GM19193 (cell line): Measurements from ENCODE around the gene CHAD.
A peak's percentile ranks its signal among the peaks of the same experiment; 100 is the strongest.

Experiments
- POLR2A ChIP-seq: IDR thresholded peaks from 4 replicates; pipeline ENCODE4 v1.6.1; 2011; ENCODE audit not compliant: insufficient read depth, insufficient read length; ENCODE audit errors: extremely low read depth

CHAD gene

DNA sequence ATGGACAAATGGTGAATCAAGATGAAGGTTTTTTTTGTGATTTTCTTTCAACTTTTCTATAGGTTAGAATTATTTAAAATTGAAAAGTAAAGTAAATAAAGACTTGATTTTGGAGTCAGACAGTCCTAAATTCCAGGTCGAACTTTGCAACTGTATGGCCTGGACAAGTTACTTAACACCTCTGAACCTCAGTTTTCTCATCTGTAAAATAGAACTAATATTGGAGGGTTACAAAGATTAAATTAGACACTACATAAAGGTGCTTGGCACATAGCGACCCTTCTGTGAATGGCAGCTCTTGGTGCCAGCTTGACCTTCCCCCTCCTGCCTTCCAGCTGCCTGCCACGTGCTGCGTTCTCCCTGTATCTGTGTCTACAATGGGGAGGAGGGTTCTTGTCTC lies 13.0 kb upstream of the CHAD start:
- no peak for TF ChIP-seq POLR2A

DNA sequence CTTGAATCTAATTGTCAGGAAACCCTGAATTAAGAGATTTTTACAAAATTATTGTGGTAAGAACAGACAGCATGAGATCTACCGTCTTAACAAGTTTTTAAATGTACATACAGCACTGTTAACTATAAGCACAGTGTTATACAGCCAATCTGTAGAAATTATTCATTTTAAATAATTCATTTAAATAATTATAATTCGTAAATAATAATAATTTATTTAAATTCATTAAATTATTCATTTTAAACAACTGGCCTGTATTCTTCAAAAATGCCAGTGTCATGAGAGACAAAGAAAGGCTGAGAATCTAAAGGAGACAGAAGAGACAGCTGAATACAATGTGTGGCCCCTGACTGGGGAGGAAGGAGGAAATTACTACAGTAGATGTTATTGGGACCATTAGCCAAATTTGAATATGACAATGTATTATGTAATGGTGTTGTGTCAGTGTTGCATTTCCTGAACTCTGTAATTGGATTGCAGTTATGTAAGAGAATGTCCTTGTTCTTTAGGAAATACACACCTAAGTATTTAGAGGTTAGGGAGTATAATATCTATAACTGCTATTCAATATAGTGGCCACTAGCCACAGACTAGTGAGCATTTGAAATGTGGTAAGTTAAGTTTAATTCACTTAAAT lies 12.3 kb upstream of the CHAD start:
- no peak for TF ChIP-seq POLR2A

DNA sequence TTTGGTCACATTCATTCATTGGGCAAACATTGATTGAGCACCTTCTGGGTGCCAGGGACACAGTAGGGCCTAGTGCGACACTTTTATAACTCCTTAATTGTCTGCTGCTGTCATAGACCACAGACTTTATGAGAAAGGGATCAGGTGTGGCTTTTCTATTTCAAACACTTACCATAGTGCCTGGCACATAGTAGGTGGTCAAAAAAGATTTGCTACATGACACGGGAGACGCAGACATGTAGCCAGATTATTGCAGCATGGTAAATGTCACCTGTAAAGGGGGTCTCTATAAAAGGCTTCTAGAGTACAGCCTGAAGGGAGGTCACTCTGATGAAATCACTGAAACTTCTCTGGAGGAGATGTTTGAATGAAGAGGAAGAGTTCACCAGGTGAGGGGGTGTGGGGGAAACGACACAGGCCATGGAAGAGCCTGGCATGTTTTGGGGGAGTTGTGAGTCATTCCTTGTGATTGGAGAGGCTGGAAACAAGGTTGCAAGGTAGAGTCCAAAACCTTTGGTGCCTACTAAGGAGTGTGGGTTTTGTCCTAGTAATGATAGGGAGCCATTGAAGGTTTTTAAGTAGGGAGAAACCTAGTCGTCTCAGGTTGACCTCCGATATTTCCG lies 11.6 kb upstream of the CHAD start:
- TF ChIP-seq POLR2A = no peak

DNA sequence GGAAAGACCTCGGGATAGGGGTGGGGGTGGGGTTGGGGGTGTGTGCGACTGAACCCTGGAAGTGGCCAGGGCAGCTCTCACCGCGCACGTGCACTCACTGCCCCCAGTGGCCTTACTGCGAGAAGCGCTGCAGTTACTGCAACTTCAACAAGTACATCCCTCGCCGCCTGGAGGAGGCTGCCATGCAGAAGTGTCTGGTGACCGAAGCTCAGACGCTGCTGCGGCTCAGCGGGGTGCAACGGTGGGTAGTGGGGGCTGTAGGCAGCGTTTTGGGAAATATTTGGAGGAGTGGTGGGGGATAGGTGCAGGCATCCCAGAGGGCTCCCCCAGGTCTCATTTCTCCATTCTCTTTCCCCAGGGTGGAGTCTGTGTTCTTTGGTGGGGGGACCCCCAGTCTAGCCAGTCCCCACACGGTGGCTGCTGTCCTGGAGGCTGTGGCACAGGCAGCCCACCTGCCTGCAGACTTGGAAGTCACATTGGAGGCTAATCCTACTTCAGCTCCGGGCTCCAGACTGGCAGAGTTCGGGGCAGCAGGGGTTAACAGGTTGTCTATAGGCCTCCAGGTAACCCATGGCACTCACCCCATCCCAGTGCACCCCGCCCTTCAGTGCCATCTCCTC lies 11.0 kb upstream of the CHAD start:
- TF ChIP-seq POLR2A = no peak

DNA sequence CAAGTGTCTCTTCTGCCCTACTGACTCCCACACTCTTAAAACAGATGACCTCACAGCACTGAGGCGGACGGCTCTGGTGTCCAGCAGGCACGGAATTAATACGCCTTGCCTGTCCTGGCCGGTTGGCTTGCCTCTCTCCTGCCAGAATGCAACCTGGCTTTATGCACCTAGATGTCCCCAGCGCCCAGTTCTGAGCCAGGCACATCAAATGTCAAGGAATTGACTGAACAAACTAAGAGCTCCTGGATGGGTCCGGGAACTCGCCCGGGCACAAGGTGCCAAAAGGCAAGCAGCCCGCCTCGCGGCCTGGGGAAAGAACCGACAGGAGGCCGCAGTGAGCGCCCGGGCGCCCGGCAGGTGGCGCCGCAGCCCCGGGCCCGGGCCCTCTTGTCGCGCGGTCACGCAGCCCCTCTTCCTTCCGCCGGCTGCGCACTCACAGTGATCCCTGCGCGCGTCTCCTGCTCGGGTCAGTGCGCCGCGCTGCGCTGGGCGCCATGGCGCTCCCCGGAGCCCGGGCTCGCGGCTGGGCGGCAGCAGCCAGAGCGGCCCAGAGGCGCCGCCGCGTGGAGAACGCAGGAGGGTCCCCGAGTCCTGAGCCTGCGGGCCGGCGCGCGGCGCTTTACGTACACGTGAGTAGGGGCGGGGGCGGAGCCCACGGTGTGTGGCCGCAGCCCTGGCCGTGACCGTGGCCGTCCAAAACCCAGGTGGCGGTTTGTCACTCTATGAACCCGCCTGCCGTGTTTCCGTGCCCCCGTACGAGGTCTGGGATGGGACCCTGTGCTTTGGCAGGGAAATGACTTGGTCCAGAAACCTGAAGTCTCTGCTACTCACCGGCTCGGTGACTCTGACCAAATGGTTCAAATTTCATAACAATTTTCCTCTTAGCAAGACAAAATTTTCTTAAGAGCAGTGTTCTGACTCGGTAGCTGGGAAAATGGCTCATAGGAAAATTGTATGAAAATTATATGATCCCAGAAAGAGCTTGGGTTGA lies 10.0 kb upstream of the CHAD start, which contains the start of gene RSAD1:
Gene RSAD1, plus strand, starts transcription at position 470 of the 991 bp plus-strand sequence. Its CDS starts 25 bp downstream, at position 495.
- peak; percentile 94 for TF ChIP-seq POLR2A

DNA sequence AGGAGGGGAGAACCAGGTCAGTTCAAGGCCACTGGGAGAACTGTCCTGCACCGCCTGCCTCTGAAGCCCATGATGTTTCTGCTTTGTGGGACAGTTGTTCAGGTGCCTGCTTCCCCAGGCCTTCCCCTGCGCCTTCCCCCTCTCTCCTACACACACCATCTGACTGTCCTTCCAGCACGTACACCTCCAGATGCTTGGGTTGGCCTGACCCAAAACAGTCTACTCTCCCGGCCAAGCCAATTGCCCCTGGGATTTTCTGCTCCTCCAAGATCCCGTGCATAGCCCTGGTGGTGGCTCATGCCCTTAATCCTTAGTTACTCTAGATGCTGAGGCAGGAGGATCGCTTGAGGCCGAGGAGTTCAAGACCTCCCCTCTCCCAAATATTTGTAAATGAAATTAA lies 9.3 kb upstream of the CHAD start:
- TF ChIP-seq POLR2A = no peak

DNA sequence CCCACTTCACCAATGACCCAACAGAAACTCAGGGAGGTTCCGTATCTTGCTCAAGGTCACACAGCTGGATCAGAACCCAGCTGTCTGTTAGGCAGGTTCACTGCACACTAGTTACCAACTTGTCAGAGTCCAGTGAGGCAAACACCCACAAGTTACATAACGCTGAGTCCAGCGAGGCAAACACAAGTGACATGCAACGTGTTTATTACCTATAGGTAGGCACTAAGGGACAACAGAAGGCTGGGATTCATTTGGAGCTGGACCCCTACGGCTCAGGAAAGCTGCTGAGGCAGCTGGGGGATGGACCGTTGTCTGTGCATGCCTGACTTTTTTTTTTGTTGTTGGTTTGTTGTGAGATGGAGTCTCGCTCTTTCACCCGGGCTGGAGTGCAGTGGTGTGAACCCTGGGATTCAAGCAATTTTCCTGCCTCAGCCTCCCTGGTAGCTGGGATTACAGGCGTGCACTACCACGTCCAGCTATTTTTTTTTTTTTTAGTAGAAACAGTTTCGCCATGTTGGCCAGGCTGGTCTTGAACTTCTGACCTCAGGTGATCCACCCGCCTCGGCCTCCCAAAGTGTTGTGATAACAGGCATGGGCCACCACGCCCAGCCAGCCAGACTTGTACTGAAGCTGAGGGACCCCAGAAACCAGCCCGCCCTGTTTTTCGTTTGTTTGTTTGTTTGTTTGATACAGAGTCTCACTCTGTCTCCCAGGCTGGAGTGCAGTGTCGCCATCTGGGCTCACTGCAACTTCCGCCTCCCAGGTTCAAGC lies 8.1 kb upstream of the CHAD start:
- no peak for TF ChIP-seq POLR2A

DNA sequence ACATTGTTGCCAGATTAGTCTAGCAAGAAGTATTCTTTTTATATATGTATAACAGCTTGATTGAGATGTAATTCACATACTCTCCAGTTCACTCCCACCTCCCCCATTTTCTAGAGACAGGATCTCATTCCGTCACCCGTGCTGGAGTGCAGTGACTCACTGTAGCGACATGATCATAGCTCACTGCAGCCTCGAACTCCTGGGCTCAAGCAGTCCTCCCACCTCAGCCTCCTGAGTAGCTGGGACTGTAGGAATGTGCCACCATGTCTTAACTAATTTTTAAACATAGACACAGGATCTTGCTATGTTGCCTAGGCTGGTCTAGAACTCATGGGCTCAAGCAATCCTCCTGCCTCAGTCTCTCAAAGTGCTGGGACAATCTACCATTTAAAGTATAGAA lies 6.7 kb upstream of the CHAD start:
- TF ChIP-seq POLR2A = no peak

DNA sequence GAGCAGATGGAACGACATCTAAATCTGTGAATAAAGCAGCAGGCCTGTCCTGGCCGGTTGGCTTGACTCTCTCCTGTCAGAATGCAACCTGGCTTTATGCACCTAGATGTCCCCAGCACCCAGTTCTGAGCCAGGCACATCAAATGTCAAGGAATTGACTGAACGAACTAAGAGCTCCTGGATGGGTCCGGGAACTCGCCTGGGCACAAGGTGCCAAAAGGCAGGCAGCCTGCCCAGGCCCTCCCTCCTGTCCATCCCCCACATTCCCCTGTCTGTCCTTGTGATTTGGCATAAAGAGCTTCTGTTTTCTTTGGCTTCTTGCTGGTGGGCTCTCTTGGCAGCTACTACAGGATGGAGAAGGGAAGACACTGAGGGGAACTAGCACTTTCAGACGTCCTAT lies 5.8 kb upstream of the CHAD start:
- TF ChIP-seq POLR2A = no peak

DNA sequence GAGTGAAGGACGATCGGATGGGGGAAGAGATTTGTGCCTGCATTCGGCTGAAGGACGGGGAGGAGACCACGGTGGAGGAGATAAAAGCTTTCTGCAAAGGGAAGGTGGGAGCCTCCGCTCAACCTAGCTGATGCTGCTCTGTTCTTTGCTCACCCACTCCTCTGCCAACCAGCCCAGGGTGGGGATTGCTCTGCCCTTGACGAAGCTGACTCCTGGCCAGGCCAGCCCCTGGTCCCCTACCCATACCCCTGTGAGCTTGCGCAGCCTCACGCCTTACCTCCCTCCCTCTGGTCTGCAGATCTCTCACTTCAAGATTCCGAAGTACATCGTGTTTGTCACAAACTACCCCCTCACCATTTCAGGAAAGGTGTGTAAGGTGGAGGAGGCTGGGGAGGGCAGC lies 5.2 kb upstream of the CHAD start:
- TF ChIP-seq POLR2A = no peak

DNA sequence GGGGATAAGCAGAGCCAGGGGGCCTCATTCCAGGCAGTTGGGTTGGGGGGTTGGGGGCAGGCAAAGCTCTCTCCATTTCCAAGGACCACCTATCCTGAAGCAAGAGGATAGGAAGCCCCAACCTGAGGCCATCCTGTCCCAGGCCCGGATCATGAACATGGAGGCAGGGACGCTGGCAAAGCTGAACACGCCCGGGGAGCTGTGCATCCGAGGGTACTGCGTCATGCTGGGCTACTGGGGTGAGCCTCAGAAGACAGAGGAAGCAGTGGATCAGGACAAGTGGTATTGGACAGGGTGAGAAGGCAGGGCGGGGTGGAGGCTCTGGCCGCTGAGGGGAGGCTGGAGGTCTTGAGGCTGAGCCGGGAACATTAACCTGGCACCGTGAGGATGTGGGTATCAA lies 3.6 kb upstream of the CHAD start:
- TF ChIP-seq POLR2A = no peak

DNA sequence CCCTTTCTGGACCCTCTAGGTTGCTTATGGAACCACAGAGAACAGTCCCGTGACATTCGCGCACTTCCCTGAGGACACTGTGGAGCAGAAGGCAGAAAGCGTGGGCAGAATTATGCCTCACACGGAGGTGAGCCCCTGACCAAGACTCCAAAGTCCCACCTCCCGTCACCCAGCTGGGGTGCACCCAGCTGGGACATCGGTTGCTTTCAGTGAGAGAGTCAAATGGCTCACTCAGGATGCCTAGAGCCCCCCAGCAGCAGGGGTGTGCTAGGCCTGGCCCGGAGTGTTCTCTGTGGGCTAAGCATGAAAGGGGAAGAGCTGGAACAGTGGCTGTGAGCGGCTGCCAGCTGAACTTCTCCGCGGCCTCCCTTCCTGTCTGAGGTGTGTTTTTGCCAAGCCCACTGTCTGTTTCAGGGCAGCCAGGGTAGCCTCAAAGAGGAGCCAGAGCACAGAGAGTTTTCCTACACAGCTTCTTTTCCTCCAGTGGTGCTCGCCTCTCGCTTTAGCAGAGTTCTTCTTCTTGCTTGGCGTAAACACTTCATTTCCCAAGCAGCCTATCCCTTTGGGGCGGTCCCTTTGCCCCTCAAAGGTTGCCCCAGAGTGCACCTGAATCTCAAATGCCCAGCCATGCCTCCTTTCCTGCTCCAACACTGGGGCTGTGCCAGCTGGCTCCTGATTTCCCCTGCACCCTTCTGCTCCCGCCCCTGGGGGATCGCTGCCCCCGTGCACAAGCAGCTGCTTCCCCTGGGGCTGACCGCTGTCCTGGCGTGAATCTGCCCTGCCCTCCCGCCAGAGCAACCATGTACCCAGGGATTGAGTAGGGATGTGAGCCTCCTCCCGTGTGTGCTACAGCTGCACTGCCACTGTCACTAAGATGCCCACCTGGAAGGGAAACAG lies 2.6 kb upstream of the CHAD start:
- TF ChIP-seq POLR2A = no peak

DNA sequence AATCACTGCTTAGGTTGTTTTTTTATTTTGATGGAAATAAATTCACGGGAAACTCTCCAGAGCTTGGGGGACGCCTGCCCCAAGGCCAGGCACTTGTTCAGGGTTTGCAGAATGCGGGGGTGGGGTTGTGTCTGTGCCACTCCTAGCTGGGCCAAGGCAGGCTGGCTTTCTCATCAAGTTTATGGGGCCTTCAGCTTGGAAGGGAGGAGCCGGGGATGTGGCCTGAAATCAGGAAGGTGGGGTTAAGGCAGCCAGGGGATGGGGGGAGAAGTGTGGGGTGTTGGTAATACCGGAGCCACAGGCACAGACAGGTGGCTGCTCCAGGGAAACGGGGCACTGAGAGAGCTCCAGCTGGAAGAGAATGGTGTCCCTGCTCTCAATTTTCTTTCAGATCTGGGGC lies 1.7 kb upstream of the CHAD start:
- no peak for TF ChIP-seq POLR2A

DNA sequence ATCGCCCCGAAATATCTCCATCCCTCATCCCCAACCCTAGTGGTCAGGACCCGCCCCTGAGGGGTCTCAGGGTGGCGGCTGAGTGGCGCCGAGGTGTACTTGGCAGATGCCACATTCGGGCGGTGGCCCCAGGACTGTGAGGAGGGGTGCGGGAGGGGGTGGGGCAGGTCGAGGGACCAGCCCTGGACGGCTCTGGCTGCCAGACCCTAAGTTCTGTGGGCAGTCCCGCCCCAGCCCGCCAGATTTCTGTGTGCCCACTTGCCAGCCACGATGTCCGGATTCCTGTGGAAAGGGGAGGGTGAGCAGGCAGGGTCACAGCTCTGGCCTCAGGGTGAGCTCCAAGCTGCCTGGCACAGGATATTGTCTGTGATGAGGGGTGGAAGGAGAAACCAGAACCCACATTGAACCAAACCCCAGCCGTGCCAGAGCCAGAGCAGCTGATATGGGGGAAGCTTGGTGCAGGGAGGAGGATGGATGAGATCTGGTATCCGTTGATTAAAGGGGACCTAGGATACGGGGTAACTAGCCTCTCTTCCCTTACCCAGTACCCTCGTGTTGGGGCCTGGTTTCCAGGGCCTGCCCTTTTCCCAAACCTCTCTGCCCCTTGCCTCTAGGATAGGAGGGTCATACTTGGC lies 1.1 kb upstream of the CHAD start:
- no peak for TF ChIP-seq POLR2A

DNA sequence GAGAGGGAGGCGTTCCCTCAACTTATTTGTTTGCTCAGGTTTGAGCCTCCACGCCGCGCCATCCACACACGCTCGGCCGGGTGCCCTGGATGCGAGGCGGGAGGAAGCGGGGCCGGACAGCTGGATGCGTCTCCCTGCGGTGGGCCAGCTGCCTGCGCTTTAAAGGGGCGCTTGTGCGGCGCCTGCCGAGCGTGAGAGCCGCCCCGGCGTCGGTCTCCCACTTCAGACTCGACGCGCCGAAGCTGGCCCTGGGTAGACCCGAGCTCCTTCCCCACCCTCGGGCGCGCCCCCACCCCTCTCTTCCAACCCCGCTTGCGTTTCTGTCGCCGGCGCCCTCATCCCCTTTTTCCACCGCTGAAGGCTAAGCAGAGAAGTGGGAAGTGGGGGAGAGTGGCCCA lies 527 bp upstream of the CHAD start:
- no peak for TF ChIP-seq POLR2A
